ENCODE data around the gene MKNK2. TPM values are rescaled to one million over a fixed set of nuclear protein-coding genes. Genes with fewer than 3 reads are reported as not detected.

Gene MKNK2
- total RNA-seq, 2 donors from 2014 or later, result 90.3 to 107 TPM

GRCh38 chr19:2041683-2042484, 9.2 kb downstream of the MKNK2 start:
- Histone ChIP-seq H3K4me3 (peak overlapping the region; percentile 15 to 31), H3K36me3 (peaks cover 80% of the 10 kb centered on the region), H3K27me3 (no peaks in the 10 kb centered on the region), H3K27ac (peak overlapping the region; percentile 93 to 98), H3K4me1 (peaks cover 0 to 74% of the 10 kb centered on the region in 2 donors), H3K9me3 (no peaks in the 10 kb centered on the region)
- TF ChIP-seq CTCF (IDR thresholded peaks at IDR 0.05), result no peak
- DNase-seq (ENCODE audit: low spot score), result peak; percentile 97

GRCh38 chr19:2041433-2041682, 9.7 kb downstream of the MKNK2 start:
- Histone ChIP-seq H3K36me3 (peaks cover 75% of the 10 kb centered on the region), H3K27me3 (no peaks in the 10 kb centered on the region), H3K27ac (peak overlapping the region; percentile 93 to 98), H3K9me3 (no peaks in the 10 kb centered on the region), H3K4me3 (peak overlapping the region; percentile 14 to 15), H3K4me1 (peaks cover 0 to 68% of the 10 kb centered on the region in 2 donors)
- no peak for DNase-seq (ENCODE audit: low spot score)
- no peak for TF ChIP-seq CTCF (IDR thresholded peaks at IDR 0.05)

DNA sequence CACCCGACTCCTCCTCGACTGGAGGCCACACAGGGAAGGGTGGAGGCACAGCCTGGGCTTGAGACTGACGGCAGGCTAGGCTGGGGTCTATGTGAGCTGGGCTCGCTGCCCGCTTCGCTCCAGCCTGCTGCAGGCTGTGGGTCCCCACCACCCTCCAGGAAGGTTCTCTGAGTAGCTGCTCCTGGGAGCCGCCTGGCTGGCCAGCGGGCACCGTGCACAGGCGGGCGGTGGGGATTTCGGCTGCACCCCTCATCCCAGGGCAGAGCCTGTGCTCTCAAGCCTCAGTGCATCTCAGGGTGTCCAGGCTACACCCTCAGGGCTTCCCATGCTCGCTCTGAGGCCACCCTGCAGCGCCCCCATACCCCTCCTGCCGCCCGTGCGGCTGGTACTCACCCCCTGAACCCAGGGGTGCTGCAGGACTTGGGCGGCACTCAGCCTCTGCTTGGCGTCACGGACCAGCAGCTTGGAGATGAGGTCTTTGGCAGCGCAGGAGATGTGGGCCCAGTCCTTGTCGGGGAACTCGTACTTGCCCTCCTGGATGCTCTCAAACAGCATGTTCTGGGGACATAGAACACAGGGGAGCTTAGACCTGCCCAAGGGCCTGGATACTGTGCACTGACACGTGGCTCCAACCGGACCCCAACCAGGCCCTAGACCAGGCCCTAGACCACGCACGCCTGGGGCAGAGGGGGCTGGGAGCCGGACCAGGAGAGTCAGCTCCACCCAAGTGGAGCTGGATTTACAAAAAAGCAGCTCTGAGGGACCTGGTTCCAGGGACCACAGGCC, 10.2 kb downstream of the MKNK2 start:
- Histone ChIP-seq H3K36me3 (peaks cover 70% of the 10 kb centered on the region), H3K9me3 (peaks cover 0 to 3% of the 10 kb centered on the region in 2 donors), H3K4me3 (peak overlapping the region in 1 of 2 donors; percentile 14), H3K27me3 (no peaks in the 10 kb centered on the region), H3K27ac (peak overlapping the region; percentile 93 to 98), H3K4me1 (peaks cover 0 to 63% of the 10 kb centered on the region in 2 donors)
- no peak for TF ChIP-seq CTCF (IDR thresholded peaks at IDR 0.05)
- DNase-seq (ENCODE audit: low spot score), result no peak

- no peak overlapping the region for H3K4me3 ChIP-seq
- no peaks in the 10 kb centered on the region for H3K27me3 ChIP-seq
- peak overlapping the region; percentile 93 to 98 for H3K27ac ChIP-seq
- H3K36me3 ChIP-seq, result peaks cover 63% of the 10 kb centered on the region
- peaks cover 0 to 57% of the 10 kb centered on the region in 2 donors for H3K4me1 ChIP-seq
- peaks cover 0 to 10% of the 10 kb centered on the region in 2 donors for H3K9me3 ChIP-seq
- no peak for TF ChIP-seq CTCF (IDR thresholded peaks at IDR 0.05)
- DNase-seq (ENCODE audit: low spot score), result no peak
These were observed 10.9 kb downstream of the MKNK2 start for GRCh38 chr19:2039959-2040646.

DNA sequence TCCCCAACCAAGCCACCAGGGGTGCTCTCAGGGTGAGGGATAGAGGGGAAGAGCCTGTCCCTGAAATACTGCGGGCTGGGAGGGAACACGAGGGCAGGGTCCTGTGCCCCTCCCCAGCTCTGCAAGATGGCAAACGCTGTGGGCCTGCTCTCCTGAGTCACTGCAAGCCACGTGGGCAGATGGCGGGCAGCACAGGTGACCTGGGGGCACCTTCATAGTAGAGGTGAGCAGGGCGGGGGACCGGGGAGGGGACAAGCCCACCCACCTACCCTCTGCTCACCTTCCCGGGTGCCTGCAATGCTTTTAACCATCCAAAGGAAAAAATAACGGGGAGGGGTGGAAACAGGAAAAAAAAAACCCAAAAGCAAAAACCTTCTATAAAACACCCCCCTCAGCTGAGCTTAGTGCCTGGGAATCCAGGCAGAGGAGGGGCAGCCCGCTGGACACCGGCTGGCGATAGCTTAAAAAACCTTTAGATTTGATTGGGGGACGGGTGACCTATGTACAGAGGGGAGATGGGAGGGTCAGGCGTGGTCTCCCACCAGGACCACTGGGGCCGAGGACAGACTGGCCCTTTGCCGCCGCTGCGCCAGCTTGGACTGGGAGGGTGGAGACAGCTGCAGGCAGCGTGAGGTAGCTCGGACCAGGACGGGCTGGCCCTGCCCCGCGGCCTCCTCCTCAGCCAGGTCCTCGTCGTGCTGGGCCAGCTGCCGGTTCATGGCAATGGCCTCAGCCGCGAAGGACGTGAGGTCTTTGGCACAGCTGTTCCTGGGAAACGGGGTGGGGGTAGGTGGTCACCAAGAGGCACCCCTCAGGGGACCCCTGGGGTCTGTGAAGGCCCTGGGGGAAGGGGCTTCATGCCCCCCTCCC, 11.7 kb downstream of the MKNK2 start:
- Histone ChIP-seq H3K9me3 (peaks cover 0 to 10% of the 10 kb centered on the region in 2 donors), H3K27me3 (no peaks in the 10 kb centered on the region), H3K4me3 (no peak overlapping the region), H3K4me1 (peaks cover 0 to 52% of the 10 kb centered on the region in 2 donors), H3K27ac (peak overlapping the region; percentile 93 to 98), H3K36me3 (peaks cover 56% of the 10 kb centered on the region)
- no peak for TF ChIP-seq CTCF (IDR thresholded peaks at IDR 0.05)
- DNase-seq (ENCODE audit: low spot score), result no peak
